MM.1S (cell line): ENCODE results near the gene CAST.
A peak's percentile ranks its signal among the peaks of the same experiment; 100 is the strongest.

Experiments used
- DNase-seq: peaks from one replicate; pipeline ENCODE4 v3.0.0-alpha.2; 2015
- H2AFZ ChIP-seq: fragments of 300-600 bp; sonication (generic); 2 replicates; pipeline ENCODE4 v1.6.0; 2016; ENCODE audit warnings: antibody characterized with exemption, low read length
- H3F3A ChIP-seq: fragments of 300-600 bp; sonication (generic); 2 replicates; pipeline ENCODE4 v1.6.1; 2016; ENCODE audit warnings: mild to moderate bottlenecking, antibody characterized with exemption, low read length, moderate library complexity, mixed read lengths; ENCODE audit not compliant: insufficient read depth
- H3K27ac ChIP-seq: fragments of 300-600 bp; sonication (generic); 2 replicates; pipeline ENCODE4 v1.5.1; 2016; ENCODE audit warnings: mild to moderate bottlenecking, low read length
- H3K27me3 ChIP-seq: fragments of 300-600 bp; sonication (generic); replicated peaks from 2 replicates; pipeline ENCODE4 v1.6.0; 2016; ENCODE audit warnings: low read length; ENCODE audit not compliant: insufficient read depth
- H3K36me3 ChIP-seq: fragments of 300-600 bp; sonication (generic); replicated peaks from 2 replicates; pipeline ENCODE4 v1.6.1; 2016; ENCODE audit warnings: mild to moderate bottlenecking, low read length, mixed read lengths; ENCODE audit not compliant: insufficient read depth
- H3K4me1 ChIP-seq: fragments of 300-600 bp; sonication (generic); 2 replicates; pipeline ENCODE4 v1.6.1; 2016; ENCODE audit warnings: low read length, mixed read lengths
- H3K4me2 ChIP-seq: fragments of 300-600 bp; sonication (generic); 2 replicates; pipeline ENCODE4 v1.6.0; 2016; ENCODE audit warnings: low read depth, low read length
- H3K4me3 ChIP-seq: fragments of 300-600 bp; sonication (generic); 2 replicates; pipeline ENCODE4 v1.5.1; 2016; ENCODE audit warnings: low read length, mixed read lengths
- H3K79me2 ChIP-seq: fragments of 300-600 bp; sonication (generic); 2 replicates; pipeline ENCODE4 v1.6.1; 2016; ENCODE audit warnings: mixed run types, low read length, mixed read lengths
- H3K9ac ChIP-seq: fragments of 300-600 bp; sonication (generic); 2 replicates; pipeline ENCODE4 v1.6.1; 2016; ENCODE audit warnings: low read length, mixed read lengths
- H3K9me2 ChIP-seq: fragments of 300-600 bp; sonication (generic); replicated peaks from 2 replicates; pipeline ENCODE4 v1.6.1; 2016; ENCODE audit warnings: mild to moderate bottlenecking, low read length, mixed read lengths; ENCODE audit not compliant: insufficient read depth
- H3K9me3 ChIP-seq: fragments of 300-600 bp; sonication (generic); replicated peaks from 2 replicates; pipeline ENCODE4 v1.6.1; 2016; ENCODE audit warnings: mild to moderate bottlenecking, low read length, mixed read lengths; ENCODE audit not compliant: insufficient read depth
- H4K20me1 ChIP-seq: fragments of 300-600 bp; sonication (generic); 2 replicates; pipeline ENCODE4 v1.6.1; 2016; ENCODE audit warnings: mild to moderate bottlenecking, low read length, moderate library complexity, mixed read lengths; ENCODE audit not compliant: insufficient read depth
- CTCF ChIP-seq: fragments of 300-600 bp; sonication (generic); IDR thresholded peaks from 2 replicates; pipeline ENCODE4 v1.5.1; 2016; ENCODE audit warnings: antibody characterized with exemption, low read length, mixed read lengths
- EZH2 ChIP-seq: fragments of 300-600 bp; sonication (generic); optimal IDR thresholded peaks from 2 replicates; pipeline ENCODE3; 2017; ENCODE audit warnings: low read depth, mild to moderate bottlenecking, antibody characterized with exemption, low read length, mixed read lengths
- EZH2phosphoT487 ChIP-seq: fragments of 300-600 bp; sonication (generic); IDR thresholded peaks from 2 replicates; pipeline ENCODE4 v1.6.1; 2018; ENCODE audit warnings: antibody characterized with exemption, low read length

The CAST gene

GRCh38 chr5:96625365-96625764 lies 36.8 kb upstream of the CAST start:
- H2AFZ ChIP-seq, result no peak overlapping the region
- H4K20me1 ChIP-seq, result no peaks in the 10 kb centered on the region
- H3K4me1 ChIP-seq, result peaks cover 11% of the 10 kb centered on the region
- no peaks in the 10 kb centered on the region for H3K9me2 ChIP-seq
- no peak for TF ChIP-seq CTCF
- no peak for TF ChIP-seq EZH2phosphoT487
- no peak for TF ChIP-seq EZH2
- no peak overlapping the region for H3K9ac ChIP-seq
- no peak overlapping the region for H3K4me2 ChIP-seq
- no peaks in the 10 kb centered on the region for H3K9me3 ChIP-seq
- no peaks in the 10 kb centered on the region for H3K27me3 ChIP-seq
- no peaks in the 10 kb centered on the region for H3F3A ChIP-seq
- no peaks in the 10 kb centered on the region for H3K79me2 ChIP-seq
- no peak overlapping the region for H3K27ac ChIP-seq
- H3K4me3 ChIP-seq, result no peak overlapping the region
- no peak for DNase-seq
- no peaks in the 10 kb centered on the region for H3K36me3 ChIP-seq

- H2AFZ ChIP-seq, result no peak overlapping the region
- no peak overlapping the region for H3K27ac ChIP-seq
- no peaks in the 10 kb centered on the region for H3K9me2 ChIP-seq
- no peaks in the 10 kb centered on the region for H4K20me1 ChIP-seq
- H3K27me3 ChIP-seq, result no peaks in the 10 kb centered on the region
- no peak overlapping the region for H3K4me3 ChIP-seq
- no peaks in the 10 kb centered on the region for H3K9me3 ChIP-seq
- H3K79me2 ChIP-seq, result no peaks in the 10 kb centered on the region
- no peak for DNase-seq
- no peaks in the 10 kb centered on the region for H3F3A ChIP-seq
- no peak overlapping the region for H3K9ac ChIP-seq
- H3K36me3 ChIP-seq, result no peaks in the 10 kb centered on the region
- TF ChIP-seq EZH2, result no peak
- TF ChIP-seq CTCF, result no peak
- TF ChIP-seq EZH2phosphoT487, result no peak
- peaks cover 11% of the 10 kb centered on the region for H3K4me1 ChIP-seq
- H3K4me2 ChIP-seq, result peak overlapping the region; percentile 36; the same call in 1 of the 2 replicates
Observed at GRCh38 chr5:96626956-96627355, 35.2 kb upstream of the CAST start.

GRCh38 chr5:96627792-96628398 lies 34.3 kb upstream of the CAST start:
- H3K9ac ChIP-seq, result no peak overlapping the region
- no peaks in the 10 kb centered on the region for H3F3A ChIP-seq
- no peaks in the 10 kb centered on the region for H4K20me1 ChIP-seq
- no peak for TF ChIP-seq EZH2
- TF ChIP-seq EZH2phosphoT487, result no peak
- TF ChIP-seq CTCF, result no peak
- H3K27ac ChIP-seq, result no peak overlapping the region
- H2AFZ ChIP-seq, result peak overlapping the region; percentile 11; the same call in 1 of the 2 replicates
- H3K9me3 ChIP-seq, result no peaks in the 10 kb centered on the region
- H3K36me3 ChIP-seq, result no peaks in the 10 kb centered on the region
- H3K27me3 ChIP-seq, result no peaks in the 10 kb centered on the region
- peak; percentile 72 for DNase-seq
- H3K4me3 ChIP-seq, result peak overlapping the region; percentile 4; the same call in 1 of the 2 replicates
- H3K4me1 ChIP-seq, result peaks cover 11% of the 10 kb centered on the region
- H3K4me2 ChIP-seq, result peak overlapping the region; percentile 36
- no peaks in the 10 kb centered on the region for H3K9me2 ChIP-seq
- H3K79me2 ChIP-seq, result no peaks in the 10 kb centered on the region
